Raji (cell line): ENCODE data around the gene CCDC102A.
A peak's percentile ranks its signal among the peaks of the same experiment; 100 is the strongest.

ENCODE experiments used
- POLR2A ChIP-seq: IDR thresholded peaks from 2 replicates; pipeline ENCODE4 v1.6.1; 2011; ENCODE audit warnings: low read depth, low read length, control low read depth; ENCODE audit not compliant: insufficient read depth

Gene CCDC102A

GRCh38 chr16:57462209-57462977, 74.0 kb downstream of the CCDC102A start, which contains the start of gene POLR2C:
POLR2C (plus strand) TSS chr16:57462679; CDS start chr16:57462725, 46 bp downstream.
- peak; percentile 99 for TF ChIP-seq POLR2A
